ENCODE measurements around the gene HDGFL2. TPM values are rescaled to one million over a fixed set of nuclear protein-coding genes. Genes with fewer than 3 reads are reported as not detected.

Gene HDGFL2
- total RNA-seq, 1 donor from 2014 or later = 28.2 TPM

GRCh38 chr19:4493104-4493928, 21.2 kb downstream of the HDGFL2 start:
- intact Hi-C loops (cut with DNase I) = no loop called here
- ATAC-seq (no peak), DNase-seq (ENCODE audit: missing footprints) (no peak)

- intact Hi-C loops (cut with DNase I) = no loop called here
- DNase-seq (ENCODE audit: missing footprints) (no peak), ATAC-seq (no peak)
Observed at GRCh38 chr19:4493929-4494690, 22.0 kb downstream of the HDGFL2 start.

GRCh38 chr19:4494691-4495064, 22.6 kb downstream of the HDGFL2 start:
- intact Hi-C loops (cut with DNase I) = no loop called here
- ATAC-seq (no peak), DNase-seq (ENCODE audit: missing footprints) (no peak)

- DNase-seq (ENCODE audit: missing footprints) (no peak), ATAC-seq (no peak)
- intact Hi-C loops (cut with DNase I) = no loop called here
Observed at GRCh38 chr19:4495471-4495870, 23.4 kb downstream of the HDGFL2 start.

GRCh38 chr19:4496304-4496703, 24.2 kb downstream of the HDGFL2 start:
- no peak for DNase-seq (ENCODE audit: missing footprints)
- no peak for ATAC-seq
- intact Hi-C loops (cut with DNase I) = no loop called here

- intact Hi-C loops (cut with DNase I) = no loop called here
- ATAC-seq = no peak
- DNase-seq (ENCODE audit: missing footprints) = no peak
Observed at GRCh38 chr19:4497770-4498389, 25.8 kb downstream of the HDGFL2 start.

GRCh38 chr19:4498694-4499093, 26.6 kb downstream of the HDGFL2 start:
- ATAC-seq = no peak
- intact Hi-C loops (cut with DNase I) = no loop called here

GRCh38 chr19:4499318-4499717, 27.2 kb downstream of the HDGFL2 start:
- ATAC-seq (no peak), DNase-seq (ENCODE audit: missing footprints) (no peak)
- intact Hi-C loops (cut with DNase I) = no loop called here

More at GRCh38 chr19:4498694-4499093, 26.6 kb downstream of the HDGFL2 start:
- DNase-seq (ENCODE audit: missing footprints) = no peak

- DNase-seq (ENCODE audit: missing footprints) (no peak), ATAC-seq (no peak)
- intact Hi-C loops (cut with DNase I) = no loop called here
Observed at GRCh38 chr19:4499855-4500254, 27.8 kb downstream of the HDGFL2 start.

- DNase-seq (ENCODE audit: missing footprints) (no peak), ATAC-seq (peak; percentile 9)
- intact Hi-C loops (cut with DNase I) = no loop called here
Observed at GRCh38 chr19:4500841-4501591, 28.9 kb downstream of the HDGFL2 start.

- DNase-seq (ENCODE audit: missing footprints) = no peak
- no peak for ATAC-seq
Observed at GRCh38 chr19:4501691-4502090, 29.6 kb downstream of the HDGFL2 start.

GRCh38 chr19:4502282-4503131, 30.4 kb downstream of the HDGFL2 start:
- ATAC-seq = no peak
- no peak for DNase-seq (ENCODE audit: missing footprints)

More at GRCh38 chr19:4501691-4502090, 29.6 kb downstream of the HDGFL2 start:
- intact Hi-C loops (cut with DNase I) = no loop called here

GRCh38 chr19:4503132-4503824, 31.2 kb downstream of the HDGFL2 start:
- intact Hi-C loops (cut with DNase I) = no loop called here
- DNase-seq (ENCODE audit: missing footprints) (no peak), ATAC-seq (peak; percentile 2)

More at GRCh38 chr19:4502282-4503131, 30.4 kb downstream of the HDGFL2 start:
- intact Hi-C loops (cut with DNase I) = no loop called here

GRCh38 chr19:4503825-4504170, 31.7 kb downstream of the HDGFL2 start:
- DNase-seq (ENCODE audit: missing footprints) = no peak
- no peak for ATAC-seq
- intact Hi-C loops (cut with DNase I) = no loop called here

GRCh38 chr19:4504297-4504701, 32.2 kb downstream of the HDGFL2 start:
- DNase-seq (ENCODE audit: missing footprints) = no peak
- ATAC-seq = no peak
- intact Hi-C loops (cut with DNase I) = no loop called here

GRCh38 chr19:4504891-4505569, 32.9 kb downstream of the HDGFL2 start:
- intact Hi-C loops (cut with DNase I) = no loop called here
- DNase-seq (ENCODE audit: missing footprints) = no peak
- no peak for ATAC-seq

All from Right ventricle myocardium inferior (tissue), 1 donor.